ENCODE measurements around the gene TRAFD1. TPM values are rescaled to one million over a fixed set of nuclear protein-coding genes. Genes with fewer than 3 reads are reported as not detected.

Gene TRAFD1
- total RNA-seq, 2 experiments from 2014 or later = 52.1 to 56.8 TPM

DNA sequence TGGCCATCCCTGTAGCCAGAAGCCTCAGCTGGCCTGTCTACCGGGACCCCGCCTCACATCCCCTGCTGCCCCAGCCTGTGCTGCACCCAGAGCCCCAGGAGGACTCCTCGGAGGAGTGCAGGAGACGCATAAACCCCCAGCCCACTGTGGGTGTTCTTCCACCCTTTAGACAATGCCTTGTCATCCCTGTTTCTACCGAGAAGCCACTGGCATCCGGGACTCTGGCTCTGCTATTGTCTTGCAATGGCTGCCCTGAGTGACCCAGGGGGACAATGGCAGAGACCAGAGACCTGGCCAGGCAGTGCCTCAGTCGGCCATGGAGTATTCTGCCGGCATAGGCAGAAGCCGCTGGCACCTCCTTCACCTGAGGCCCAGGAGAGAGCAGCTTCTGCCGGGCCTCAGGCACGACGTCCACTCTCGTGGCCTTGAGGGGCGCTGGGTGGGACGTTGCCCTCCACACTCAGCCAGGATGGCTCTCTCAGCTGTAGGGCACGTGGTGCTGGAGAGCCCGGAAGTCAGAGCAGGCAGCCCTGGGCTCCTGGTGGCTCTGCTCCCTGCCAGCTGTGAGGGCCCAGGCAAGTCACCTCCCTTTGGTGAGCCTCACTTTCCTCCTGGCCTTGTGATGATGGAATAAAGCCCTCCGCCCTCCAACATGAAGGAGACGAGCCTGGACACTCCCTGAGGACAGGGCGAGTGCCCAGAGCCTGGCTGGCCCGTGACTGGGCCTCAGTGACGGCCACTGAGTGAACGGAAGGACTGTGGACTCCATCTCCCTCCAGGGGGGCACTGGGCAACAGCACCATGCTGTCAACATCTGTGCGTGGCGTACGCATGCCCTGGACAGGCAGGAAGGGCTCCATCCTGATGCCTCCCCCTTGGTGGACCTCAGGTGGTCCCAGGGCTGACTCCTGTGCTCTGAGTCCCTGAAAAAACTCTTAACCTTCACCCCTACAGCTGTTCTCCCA, 41.0 kb downstream of the TRAFD1 start:
- Mint-ChIP-seq H3K36me3 (peaks cover 6% of the 10 kb centered on the region), H3K27me3 (no peaks in the 10 kb centered on the region), H3K4me1 (peaks cover 3% of the 10 kb centered on the region), H3K4me3 (no peak overlapping the region), H3K9me3 (ENCODE audit: low read depth) (no peaks in the 10 kb centered on the region), H3K27ac (peak overlapping the region; percentile 19)
- ATAC-seq (no peak), DNase-seq (no peak)
- CTCF ChIA-PET = no interaction called here

DNA sequence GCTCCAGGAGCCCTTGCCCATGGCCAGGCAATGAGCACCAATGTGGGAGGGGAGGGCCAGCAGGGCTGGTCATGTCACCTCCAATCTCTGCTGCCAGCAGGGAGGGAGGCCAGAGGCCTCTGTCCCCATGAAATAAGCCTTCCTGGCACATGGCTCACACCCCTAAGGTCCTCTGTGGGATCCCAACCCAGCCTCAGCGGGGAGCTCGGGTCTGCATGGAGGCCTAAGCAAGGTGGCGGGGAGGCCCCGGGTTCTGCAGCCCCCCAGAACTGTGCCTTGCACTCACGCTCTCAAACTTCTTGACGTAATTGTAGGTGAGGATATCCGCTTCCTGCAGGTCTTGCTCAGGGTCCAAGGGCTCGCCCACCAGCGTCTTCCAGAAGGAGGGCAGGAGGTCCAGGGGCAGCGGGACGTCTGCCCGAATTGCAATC, 41.7 kb downstream of the TRAFD1 start:
- H3K4me1 Mint-ChIP-seq = peaks cover 3% of the 10 kb centered on the region
- CTCF ChIA-PET = no interaction called here
- DNase-seq = no peak
- peak overlapping the region; percentile 19 for H3K27ac Mint-ChIP-seq
- H3K27me3 Mint-ChIP-seq = no peaks in the 10 kb centered on the region
- no peak overlapping the region for H3K4me3 Mint-ChIP-seq
- peaks cover 2% of the 10 kb centered on the region for H3K36me3 Mint-ChIP-seq
- ATAC-seq = no peak
- no peaks in the 10 kb centered on the region for H3K9me3 Mint-ChIP-seq (ENCODE audit: low read depth)

DNA sequence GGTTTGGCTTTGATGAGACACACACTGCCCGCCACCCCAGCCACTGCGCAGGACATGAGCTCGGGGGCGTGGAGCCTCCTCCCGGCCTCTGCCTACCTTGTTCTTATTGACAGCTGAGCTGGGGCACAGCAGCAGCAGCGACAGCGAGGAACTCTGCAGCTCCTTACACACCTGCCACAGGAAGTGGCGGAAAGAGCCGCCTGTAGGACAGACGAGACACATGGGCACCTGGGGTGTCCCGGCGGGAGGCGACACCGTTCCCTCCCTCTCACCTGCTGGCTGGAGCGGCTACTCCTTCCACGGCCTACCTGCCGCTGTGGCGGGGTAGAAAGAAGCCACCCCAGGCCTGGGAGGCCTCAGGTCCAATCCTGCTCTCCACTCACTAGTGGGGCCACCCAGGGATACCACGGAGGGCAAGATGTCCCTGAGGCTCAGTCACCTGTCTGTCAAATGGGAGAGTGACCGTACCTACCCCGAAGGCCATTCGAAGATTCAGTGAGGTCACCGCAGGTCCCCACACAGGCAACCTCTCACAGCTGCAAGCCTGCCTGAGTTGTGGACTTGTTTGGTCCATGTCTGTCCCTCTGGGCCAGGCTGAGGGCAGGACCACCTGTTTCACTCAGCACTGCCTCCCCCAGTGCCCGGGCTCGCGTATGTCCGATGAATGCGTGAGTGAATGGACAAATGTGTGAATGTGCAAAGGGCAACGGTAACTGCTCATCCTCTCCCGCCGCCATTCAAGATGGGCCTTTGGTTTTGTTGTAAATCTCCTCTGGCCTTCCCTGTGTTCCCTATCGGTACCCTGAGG, 42.6 kb downstream of the TRAFD1 start:
- peaks cover 3% of the 10 kb centered on the region for H3K4me1 Mint-ChIP-seq
- CTCF ChIA-PET = no interaction called here
- H3K4me3 Mint-ChIP-seq = no peak overlapping the region
- ATAC-seq = no peak
- peaks cover under 1% of the 10 kb centered on the region for H3K36me3 Mint-ChIP-seq
- DNase-seq = no peak
- H3K27ac Mint-ChIP-seq = no peak overlapping the region
- H3K27me3 Mint-ChIP-seq = no peaks in the 10 kb centered on the region
- H3K9me3 Mint-ChIP-seq (ENCODE audit: low read depth) = no peaks in the 10 kb centered on the region

DNA sequence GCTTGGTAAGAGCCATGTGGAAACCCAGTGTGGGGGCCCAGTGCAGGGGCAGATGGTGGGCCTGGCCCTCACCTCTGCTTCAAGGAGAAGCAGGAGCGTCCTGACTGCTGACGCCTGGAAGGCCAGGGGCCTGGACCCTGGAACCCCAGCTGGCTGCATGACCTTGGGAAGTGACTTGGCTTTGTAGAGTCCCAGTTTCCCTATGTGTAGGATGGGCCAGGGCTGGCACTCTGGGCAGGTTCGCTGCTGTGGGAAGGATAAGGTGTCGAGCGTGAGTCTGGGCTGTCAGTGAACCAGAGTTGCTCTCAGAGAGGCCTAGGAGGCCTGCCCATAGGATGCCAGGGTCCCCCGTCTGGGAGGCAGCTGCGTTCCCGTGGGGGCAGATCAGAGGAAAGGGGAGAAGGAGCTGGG, 43.2 kb downstream of the TRAFD1 start:
- DNase-seq = no peak
- peaks cover 3% of the 10 kb centered on the region for H3K4me1 Mint-ChIP-seq
- no peak for ATAC-seq
- no peaks in the 10 kb centered on the region for H3K36me3 Mint-ChIP-seq
- CTCF ChIA-PET = interaction anchor here (1.2 kb wide), 1 partner anchor 43 kb away, joined by 3 read pairs; the partner anchor contains the start of gene TRAFD1
- H3K4me3 Mint-ChIP-seq = no peak overlapping the region
- no peak overlapping the region for H3K27ac Mint-ChIP-seq
- no peaks in the 10 kb centered on the region for H3K27me3 Mint-ChIP-seq
- no peaks in the 10 kb centered on the region for H3K9me3 Mint-ChIP-seq (ENCODE audit: low read depth)

DNA sequence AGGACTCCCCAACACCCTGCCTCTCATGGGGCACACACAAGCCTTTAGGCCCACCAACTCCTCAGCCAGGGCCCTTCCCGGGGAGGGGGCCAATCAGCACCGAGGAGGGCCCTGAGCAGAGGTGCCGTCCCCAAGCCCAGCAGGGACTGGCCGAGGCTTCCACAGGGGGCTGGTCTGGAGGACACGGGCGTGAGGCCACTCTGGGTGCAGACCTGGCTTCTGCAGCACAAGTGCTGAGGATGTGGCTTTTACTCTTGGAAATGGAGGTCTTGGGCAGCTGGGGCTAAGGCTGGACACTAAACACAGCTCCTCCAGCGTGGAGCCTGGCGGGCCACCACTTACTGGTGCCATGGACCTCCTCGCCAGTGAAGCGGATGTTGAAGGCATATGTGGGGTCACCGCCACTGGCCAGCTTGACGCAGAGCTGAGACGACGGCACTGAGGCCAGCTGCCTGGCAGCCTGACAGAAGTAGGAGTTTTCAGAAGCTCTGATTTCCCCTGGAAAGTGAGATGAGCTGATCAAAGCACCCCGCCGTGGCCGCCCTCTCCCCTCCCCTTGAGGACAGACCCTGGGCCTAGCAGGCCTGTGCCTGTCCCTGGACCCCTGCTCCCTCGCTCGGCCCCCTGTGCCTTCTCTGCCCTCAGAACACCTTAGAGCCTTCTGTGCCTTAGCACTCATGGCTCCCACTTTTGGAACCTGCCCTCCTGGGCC, 44.0 kb downstream of the TRAFD1 start:
- CTCF ChIA-PET = interaction anchor here (1.2 to 1.6 kb wide), 3 partner anchors 11 to 44 kb away, joined by 3 to 6 read pairs (median 4); partner anchors contain the start of gene TRAFD1
- no peaks in the 10 kb centered on the region for H3K9me3 Mint-ChIP-seq (ENCODE audit: low read depth)
- ATAC-seq (no peak), DNase-seq (no peak)
- peak overlapping the region; percentile 44 for H3K27ac Mint-ChIP-seq
- H3K36me3 Mint-ChIP-seq = no peaks in the 10 kb centered on the region
- no peaks in the 10 kb centered on the region for H3K27me3 Mint-ChIP-seq
- peaks cover 3% of the 10 kb centered on the region for H3K4me1 Mint-ChIP-seq
- H3K4me3 Mint-ChIP-seq = no peak overlapping the region

DNA sequence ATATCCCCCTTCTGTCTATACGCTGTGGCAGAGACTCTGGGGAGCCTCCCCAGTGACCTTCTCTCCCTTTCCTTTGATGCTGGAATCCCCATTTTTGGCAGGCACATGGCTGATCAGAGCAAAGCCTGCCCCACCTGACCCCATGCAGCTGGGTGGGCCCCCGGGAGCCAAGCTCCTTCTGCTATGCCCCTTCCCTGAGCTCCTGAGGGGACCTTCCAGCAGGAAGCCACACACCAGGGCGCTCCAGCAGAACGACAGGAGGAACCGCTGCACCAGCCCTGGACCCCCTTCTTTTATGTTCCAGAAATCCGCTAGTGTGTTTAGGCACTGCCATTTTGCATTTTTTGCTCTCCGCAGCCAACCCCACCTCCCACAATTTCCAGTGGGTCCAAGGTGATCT, 44.6 kb downstream of the TRAFD1 start:
- no peak overlapping the region for H3K4me3 Mint-ChIP-seq
- H3K27ac Mint-ChIP-seq = peak overlapping the region; percentile 44
- ATAC-seq = no peak
- CTCF ChIA-PET = interaction anchor here (1.2 to 1.6 kb wide), 3 partner anchors 10 to 44 kb away, joined by 3 to 6 read pairs (median 4); partner anchors contain the start of gene TRAFD1
- H3K36me3 Mint-ChIP-seq = peaks cover 3% of the 10 kb centered on the region
- DNase-seq = no peak
- H3K27me3 Mint-ChIP-seq = no peaks in the 10 kb centered on the region
- H3K9me3 Mint-ChIP-seq (ENCODE audit: low read depth) = no peaks in the 10 kb centered on the region
- H3K4me1 Mint-ChIP-seq = peaks cover 3% of the 10 kb centered on the region

DNA sequence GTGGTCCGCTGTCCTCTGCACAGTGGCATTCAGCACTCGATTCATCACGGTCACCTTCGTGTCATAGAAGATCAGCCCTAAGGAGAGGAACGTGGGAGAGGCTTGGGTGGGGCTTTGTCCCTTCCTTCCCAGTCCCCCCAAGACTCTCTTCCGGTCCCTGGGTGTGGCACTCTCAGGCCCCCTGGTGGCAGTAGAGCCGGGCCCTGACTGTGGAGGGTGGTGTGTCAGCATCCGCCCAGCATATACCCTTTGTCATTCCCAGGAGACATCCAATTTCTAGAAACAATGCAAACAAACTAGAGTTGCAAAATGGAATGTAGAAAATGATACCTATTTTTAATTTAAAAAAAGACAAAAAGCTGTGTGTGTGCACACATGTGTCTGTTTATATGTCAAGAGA, 45.0 kb downstream of the TRAFD1 start:
- DNase-seq (peak; percentile 51), ATAC-seq (peak; percentile 54)
- Mint-ChIP-seq H3K4me3 (no peak overlapping the region), H3K9me3 (ENCODE audit: low read depth) (no peaks in the 10 kb centered on the region), H3K27me3 (no peaks in the 10 kb centered on the region), H3K36me3 (peaks cover 7% of the 10 kb centered on the region), H3K27ac (peak overlapping the region; percentile 44), H3K4me1 (peaks cover 3% of the 10 kb centered on the region)
- CTCF ChIA-PET = interaction anchor here (1.5 to 1.6 kb wide), 2 partner anchors 10 to 19 kb away, joined by 4 to 6 read pairs; no protein-coding TSS in a partner anchor

DNA sequence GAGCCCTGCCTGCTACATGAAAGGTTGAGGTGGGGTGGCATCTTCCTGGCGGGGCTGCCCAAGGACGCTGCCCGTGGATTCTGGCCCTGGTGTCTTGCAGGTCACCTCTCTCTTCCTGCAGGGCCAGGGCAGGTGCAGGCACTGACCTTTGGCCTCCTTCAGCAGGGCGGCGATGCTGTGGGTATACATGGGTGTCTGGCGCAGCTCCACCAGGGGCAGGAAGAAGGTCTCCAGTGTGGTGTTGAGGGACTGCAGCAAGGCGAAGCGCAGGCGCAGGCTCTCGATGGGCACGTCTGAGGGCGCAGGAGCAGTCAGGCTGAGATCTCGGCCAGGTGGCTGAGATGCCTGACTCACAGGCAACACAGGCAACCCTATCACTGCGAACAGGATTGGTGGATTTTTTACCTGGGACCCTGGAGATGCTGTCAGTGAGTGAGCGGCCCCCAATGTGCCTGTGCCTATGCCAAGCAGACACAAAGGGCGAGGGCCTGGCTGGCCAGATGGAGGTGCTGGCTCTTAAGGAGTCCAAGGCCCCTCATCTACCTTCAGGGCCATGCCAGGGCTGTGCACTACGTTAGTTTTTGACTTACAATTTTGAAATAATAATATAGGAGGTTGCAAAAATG, 45.7 kb downstream of the TRAFD1 start:
- Mint-ChIP-seq H3K27me3 (no peaks in the 10 kb centered on the region), H3K27ac (no peak overlapping the region), H3K36me3 (peaks cover 13% of the 10 kb centered on the region), H3K4me1 (peaks cover 3% of the 10 kb centered on the region), H3K9me3 (ENCODE audit: low read depth) (no peaks in the 10 kb centered on the region), H3K4me3 (no peak overlapping the region)
- ATAC-seq (no peak), DNase-seq (no peak)
- CTCF ChIA-PET = interaction anchor here (1.6 kb wide), 1 partner anchor 9 kb away, joined by 4 read pairs; no protein-coding TSS in a partner anchor

DNA sequence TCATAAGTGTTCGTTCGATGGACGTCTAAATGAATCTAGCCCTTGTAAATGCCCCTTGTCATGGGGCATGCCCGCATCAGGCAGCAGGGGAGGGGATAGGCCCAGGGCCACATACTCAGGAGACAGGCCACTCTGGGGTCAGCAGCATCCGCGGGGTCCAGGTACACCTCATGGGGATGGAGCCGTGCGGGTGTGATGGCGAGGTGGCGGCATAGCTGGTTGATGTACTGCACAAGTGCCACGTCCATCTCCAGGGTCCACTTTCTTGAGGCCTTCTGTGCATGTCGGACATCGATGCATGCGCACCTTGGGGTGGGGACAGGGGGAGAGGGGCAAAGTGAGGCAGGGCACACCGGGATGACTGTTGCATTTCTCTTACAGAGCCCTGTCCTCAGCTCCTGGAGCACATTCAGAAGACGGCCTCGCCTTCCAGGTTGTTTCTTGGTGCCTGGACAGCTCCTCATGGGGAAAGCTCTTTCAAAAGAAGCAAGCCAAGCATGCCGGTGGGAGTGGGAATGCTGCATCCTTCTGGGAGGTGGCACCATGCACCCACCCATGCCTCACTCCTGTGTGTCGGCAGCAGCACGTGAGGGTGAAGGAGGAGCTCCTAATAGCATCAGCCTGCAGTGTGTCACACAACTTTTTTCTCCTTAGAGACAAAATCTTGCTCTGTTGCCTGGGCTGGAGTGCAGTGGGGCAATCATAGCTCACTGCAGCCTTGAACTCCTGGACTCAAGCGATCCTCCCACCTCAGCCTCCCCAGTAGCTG, 47.4 kb downstream of the TRAFD1 start:
- no peak overlapping the region for H3K27ac Mint-ChIP-seq
- H3K4me1 Mint-ChIP-seq = peaks cover 3% of the 10 kb centered on the region
- DNase-seq (no peak), ATAC-seq (no peak)
- H3K27me3 Mint-ChIP-seq = no peaks in the 10 kb centered on the region
- H3K4me3 Mint-ChIP-seq = no peak overlapping the region
- H3K36me3 Mint-ChIP-seq = peaks cover 13% of the 10 kb centered on the region
- H3K9me3 Mint-ChIP-seq (ENCODE audit: low read depth) = no peaks in the 10 kb centered on the region
- CTCF ChIA-PET = no interaction called here

DNA sequence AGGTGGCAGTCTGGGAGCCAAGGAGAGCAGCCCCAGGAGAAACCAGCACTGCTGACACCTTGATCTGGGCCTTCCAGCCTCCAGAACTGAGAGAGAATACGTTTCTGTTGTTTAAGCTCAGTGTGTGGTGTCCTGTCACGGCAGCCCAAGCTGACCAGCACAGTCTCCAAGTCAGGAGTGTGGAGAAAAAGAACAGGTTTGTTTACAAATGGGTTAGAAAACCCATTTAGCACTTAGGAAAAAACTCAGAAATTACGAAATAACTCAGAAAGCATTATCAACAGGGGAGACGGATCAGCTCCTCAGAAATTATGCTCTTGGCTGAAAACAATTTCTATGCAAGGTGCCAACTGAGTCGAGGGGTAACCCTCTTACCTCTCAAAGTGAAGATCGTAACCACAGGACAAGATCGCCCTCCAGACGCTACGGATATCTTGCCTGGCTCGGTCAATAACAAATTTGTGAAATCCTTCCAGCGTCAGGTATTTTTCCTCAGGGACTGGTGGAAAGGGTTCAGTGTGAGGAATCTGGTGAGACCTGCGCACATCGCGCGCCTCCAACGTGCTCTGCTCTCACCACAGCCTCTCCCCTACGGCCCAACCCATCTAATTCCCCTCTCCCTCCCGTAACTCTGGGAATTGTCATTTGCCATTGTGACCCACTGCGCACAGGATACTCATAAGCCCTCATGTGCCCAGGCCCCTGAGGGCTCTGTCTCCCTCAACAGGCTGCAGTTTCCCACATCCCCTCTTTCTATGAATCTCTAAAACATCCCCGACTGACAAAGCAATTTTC, 50.2 kb downstream of the TRAFD1 start:
- no peaks in the 10 kb centered on the region for H3K27me3 Mint-ChIP-seq
- H3K4me1 Mint-ChIP-seq = no peaks in the 10 kb centered on the region
- DNase-seq = no peak
- no peaks in the 10 kb centered on the region for H3K9me3 Mint-ChIP-seq (ENCODE audit: low read depth)
- H3K27ac Mint-ChIP-seq = no peak overlapping the region
- CTCF ChIA-PET = interaction anchor here (1.3 kb wide), 1 partner anchor 11 kb away, joined by 3 read pairs; no protein-coding TSS in a partner anchor
- no peak overlapping the region for H3K4me3 Mint-ChIP-seq
- ATAC-seq = no peak
- peaks cover 13% of the 10 kb centered on the region for H3K36me3 Mint-ChIP-seq

DNA sequence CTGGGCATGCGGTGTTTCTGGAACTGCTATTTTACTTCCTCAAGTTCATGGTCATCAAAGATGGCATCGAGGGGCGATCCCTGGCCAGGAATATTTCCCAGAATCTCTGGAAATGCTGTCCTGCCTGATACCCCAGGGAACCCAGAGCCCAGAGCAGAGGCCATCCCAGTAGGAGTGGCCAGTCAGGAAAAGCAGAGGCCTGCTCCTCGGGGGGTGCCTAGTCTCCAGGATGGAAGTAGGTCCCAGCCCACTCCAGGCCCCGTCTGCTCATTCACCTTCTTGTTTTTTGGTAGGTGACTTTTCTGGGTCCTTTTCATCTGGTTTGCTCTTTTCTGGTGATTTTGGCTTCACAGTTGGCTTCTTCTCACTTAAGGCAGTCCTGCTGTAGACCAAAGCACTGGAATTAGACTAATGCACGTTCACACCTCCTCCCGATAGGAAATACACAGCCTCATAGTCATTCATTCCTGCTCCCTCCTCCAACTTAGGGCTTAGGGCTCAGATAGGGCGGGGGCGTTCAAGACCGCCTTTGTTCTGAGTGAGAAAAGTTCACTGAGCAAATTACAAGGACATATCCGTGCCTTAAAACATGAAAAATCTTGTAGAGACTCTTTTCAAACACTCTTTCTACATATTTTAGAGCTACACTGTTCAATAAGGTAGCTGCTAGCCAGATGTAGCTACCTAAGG, 51.1 kb downstream of the TRAFD1 start:
- no peak overlapping the region for H3K27ac Mint-ChIP-seq
- CTCF ChIA-PET = no interaction called here
- ATAC-seq = no peak
- no peaks in the 10 kb centered on the region for H3K27me3 Mint-ChIP-seq
- DNase-seq = no peak
- H3K9me3 Mint-ChIP-seq (ENCODE audit: low read depth) = no peaks in the 10 kb centered on the region
- H3K4me3 Mint-ChIP-seq = no peak overlapping the region
- H3K4me1 Mint-ChIP-seq = no peaks in the 10 kb centered on the region
- H3K36me3 Mint-ChIP-seq = peaks cover 14% of the 10 kb centered on the region
